Body of pancreas (tissue), 4 donors: ENCODE data around the gene SLC29A3.

Source experiments
- POLR2A ChIP-seq, 3 donors: fragments of 450-650 bp; IDR thresholded peaks; one replicate each; pipeline ENCODE4 v1.6.1; 2016; ENCODE audit warnings: antibody characterized with exemption in 3 of 3, mild to moderate bottlenecking in 2 of 3
- TF ChIP-seq, protein P1 (sequence below), 7 experiments: fragments of 450-650 bp in 4 of 7; fragments of 200-600 bp in 3 of 7; sonication (generic) in 3 of 7; IDR thresholded peaks; one replicate each; pipeline ENCODE4 v1.5.1; 2016 to 2019; ENCODE audit warnings: antibody characterized with exemption in 7 of 7

DNA sequence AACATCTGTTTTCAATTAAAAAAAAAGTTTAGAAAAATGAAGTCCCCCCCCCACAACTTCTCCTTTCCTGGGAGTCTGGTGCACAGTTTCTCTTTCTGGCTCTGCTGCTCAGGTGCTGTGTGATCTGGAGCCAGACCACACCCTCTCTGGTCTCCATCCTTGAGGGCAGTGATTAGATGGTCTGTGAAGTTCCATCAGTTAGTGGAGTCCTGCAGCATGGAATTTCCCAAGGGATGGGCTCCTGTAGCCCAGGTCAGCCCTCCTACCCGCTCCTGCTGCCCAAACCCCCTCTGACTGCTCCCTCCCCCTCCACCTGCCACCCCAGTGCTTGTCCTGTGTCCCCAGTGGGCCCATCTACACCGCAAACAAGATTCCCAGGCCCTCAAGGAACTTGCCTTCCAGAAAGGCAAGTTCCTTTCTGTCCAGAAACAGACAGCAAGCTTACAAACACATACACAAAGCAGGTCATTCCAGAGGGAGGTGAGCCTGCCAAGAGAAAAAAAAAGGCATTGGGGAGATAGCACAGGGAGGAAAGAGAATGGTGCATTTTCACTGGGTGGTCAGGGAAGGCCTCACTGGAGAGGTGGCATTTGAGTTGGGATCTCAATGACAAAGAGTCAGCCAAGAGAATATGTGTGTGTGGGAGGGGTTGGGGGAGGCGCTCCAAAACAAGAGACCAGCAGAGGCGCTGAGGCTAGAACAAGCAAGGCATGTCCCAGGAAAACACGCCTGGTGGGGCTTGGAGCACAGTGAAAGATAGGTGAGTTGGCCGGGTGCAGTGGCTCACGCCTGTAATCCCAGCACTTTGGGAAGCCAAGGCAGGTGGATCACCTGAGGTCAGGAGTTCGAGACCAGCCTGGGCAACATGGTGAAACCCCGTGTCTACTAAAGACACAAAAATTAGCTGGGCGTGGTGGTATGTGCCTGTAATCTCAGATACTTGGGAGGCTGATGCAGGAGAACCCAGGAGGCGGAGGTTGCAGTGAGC lies 49.5 kb upstream of the SLC29A3 start:
- TF ChIP-seq, protein P1, sequence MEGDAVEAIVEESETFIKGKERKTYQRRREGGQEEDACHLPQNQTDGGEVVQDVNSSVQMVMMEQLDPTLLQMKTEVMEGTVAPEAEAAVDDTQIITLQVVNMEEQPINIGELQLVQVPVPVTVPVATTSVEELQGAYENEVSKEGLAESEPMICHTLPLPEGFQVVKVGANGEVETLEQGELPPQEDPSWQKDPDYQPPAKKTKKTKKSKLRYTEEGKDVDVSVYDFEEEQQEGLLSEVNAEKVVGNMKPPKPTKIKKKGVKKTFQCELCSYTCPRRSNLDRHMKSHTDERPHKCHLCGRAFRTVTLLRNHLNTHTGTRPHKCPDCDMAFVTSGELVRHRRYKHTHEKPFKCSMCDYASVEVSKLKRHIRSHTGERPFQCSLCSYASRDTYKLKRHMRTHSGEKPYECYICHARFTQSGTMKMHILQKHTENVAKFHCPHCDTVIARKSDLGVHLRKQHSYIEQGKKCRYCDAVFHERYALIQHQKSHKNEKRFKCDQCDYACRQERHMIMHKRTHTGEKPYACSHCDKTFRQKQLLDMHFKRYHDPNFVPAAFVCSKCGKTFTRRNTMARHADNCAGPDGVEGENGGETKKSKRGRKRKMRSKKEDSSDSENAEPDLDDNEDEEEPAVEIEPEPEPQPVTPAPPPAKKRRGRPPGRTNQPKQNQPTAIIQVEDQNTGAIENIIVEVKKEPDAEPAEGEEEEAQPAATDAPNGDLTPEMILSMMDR (IDR thresholded peaks at IDR 0.05), result no peak
- TF ChIP-seq POLR2A (IDR thresholded peaks at IDR 0.05), result no peak
